Left renal pelvis (tissue), 4 donors: Measurements from ENCODE around the gene ZC3H12C. TPM values are rescaled to one million over a fixed set of nuclear protein-coding genes. Genes with fewer than 3 reads are reported as not detected.
A peak's percentile ranks its signal among the peaks of the same experiment; 100 is the strongest.

Experiments used
- DNase-seq, 4 donors: peaks; one replicate each; pipeline ENCODE4 v3.0.0-alpha.2; 2013; ENCODE audit warnings: low read depth in 4 of 4, low spot score in 3 of 4
- polyA plus RNA-seq, 4 donors: library from polyadenylated mRNA; unstranded; fragments of 120-200 nt; gene quantifications; one replicate each; pipeline ENCODE4 v1.2.1, GENCODE V29; 2013; ENCODE audit not compliant: insufficient read length in 4 of 4

The ZC3H12C gene
- polyA plus RNA-seq, 4 donors = 7.3 to 11.2 (median 8.1) TPM

GRCh38 chr11:110076371-110076965 is 16.7 kb upstream of the ZC3H12C start:
- no peak for DNase-seq

- DNase-seq = no peak
Observed at GRCh38 chr11:110077346-110077745, 15.8 kb upstream of the ZC3H12C start.

GRCh38 chr11:110077831-110078325 is 15.3 kb upstream of the ZC3H12C start:
- no peak for DNase-seq

- no peak for DNase-seq
Observed at GRCh38 chr11:110078923-110079544, 14.2 kb upstream of the ZC3H12C start.

- no peak for DNase-seq
Observed at GRCh38 chr11:110079726-110080125, 13.5 kb upstream of the ZC3H12C start.

- DNase-seq = no peak
Observed at GRCh38 chr11:110081462-110082376, 11.5 kb upstream of the ZC3H12C start.

- DNase-seq = no peak
Observed at GRCh38 chr11:110082899-110083298, 10.3 kb upstream of the ZC3H12C start.

GRCh38 chr11:110085255-110085838 is 7.8 kb upstream of the ZC3H12C start:
- DNase-seq = no peak

- no peak for DNase-seq
Observed at GRCh38 chr11:110086892-110087309, 6.3 kb upstream of the ZC3H12C start.

GRCh38 chr11:110087812-110088534 is 5.2 kb upstream of the ZC3H12C start:
- no peak for DNase-seq

GRCh38 chr11:110088535-110089344 is 4.5 kb upstream of the ZC3H12C start:
- DNase-seq = no peak

GRCh38 chr11:110089617-110090282 is 3.4 kb upstream of the ZC3H12C start:
- no peak for DNase-seq

GRCh38 chr11:110090466-110091026 is 2.6 kb upstream of the ZC3H12C start:
- no peak for DNase-seq

GRCh38 chr11:110092111-110092514 is 1.1 kb upstream of the ZC3H12C start:
- no peak for DNase-seq

- peak in 2 of 4 donors; percentile 47 to 64 for DNase-seq
Observed at GRCh38 chr11:110093407-110094297, 460 bp downstream of the ZC3H12C start.

GRCh38 chr11:110094298-110095285 is 1.4 kb downstream of the ZC3H12C start:
- DNase-seq = no peak
